HepG2 (cell line): ENCODE data around the gene CTAGE1. TPM values are rescaled to one million over a fixed set of nuclear protein-coding genes. Genes with fewer than 3 reads are reported as not detected.

Experiments used
- ATAC-seq: fragments of 200-7000 bp; cut with Tn5 transposase; 3 replicates; pipeline ENCODE4 v1.9.1; 2020; ENCODE audit warnings: mild to moderate bottlenecking, moderate library complexity
- BruUV-seq: library from RNA; stranded (reverse); fragments of 400-500 nt; replicated peaks from 2 replicates; lab custom pipeline; 2021; lab: Mats Ljungman, UMichigan
- CTCF ChIA-PET: fragments of 300-600 bp; formaldehyde crosslinking; extraction: SDS; loops from one replicate; lab custom pipeline; 2021; ENCODE audit warnings: low total read pairs, inconsistent platforms, low intra/inter-chr PET ratio; lab: Yijun Ruan, JAX
- POLR2A ChIA-PET: fragments of 350-600 bp; sonication (Branson Sonifier 250); formaldehyde crosslinking; loops from one replicate; lab custom pipeline; 2020; ENCODE audit warnings: antibody characterized with exemption, inconsistent platforms; lab: Yijun Ruan, JAX
- DNase-seq: peaks from one replicate; pipeline ENCODE4 v3.0.0-alpha.2; 2015; ENCODE audit warnings: low spot score
- FAIRE-seq: peaks from 3 replicates; lab custom pipeline; 2011; peaks lifted over from hg19 to GRCh38; lab: Jason Lieb, UNC
- H2AFZ ChIP-seq: one replicate; pipeline ENCODE4 v1.6.1; 2011; ENCODE audit warnings: low read length, inconsistent platforms
- H3K27ac ChIP-seq: fragments of 300-600 bp; 3 replicates; pipeline ENCODE4 v1.8.0; 2011; ENCODE audit warnings: mixed run types, mild to moderate bottlenecking, mixed read lengths, low read length, inconsistent platforms; ENCODE audit not compliant: insufficient read depth; ENCODE audit errors: extremely low read length
- H3K27me3 ChIP-seq, 2 experiments: fragments of 200-600 bp in 1 of 2; 2 replicates in 1 of 2; 3 replicates in 1 of 2; pipeline versions ENCODE4 v1.6.0 to v1.8.0; 2011; ENCODE audit warnings: low read length in 2 of 2, mild to moderate bottlenecking in 2 of 2, moderate library complexity in 2 of 2, inconsistent platforms in 1 of 2; ENCODE audit not compliant: insufficient read depth in 2 of 2, control insufficient read depth in 1 of 2
- H3K36me3 ChIP-seq, 2 experiments: fragments of 200-600 bp in 1 of 2; replicated peaks in 1 of 2; 2 replicates in 1 of 2; 3 replicates in 1 of 2; pipeline versions ENCODE4 v1.5.1 to v1.8.0; 2011; ENCODE audit warnings: low read length in 2 of 2, inconsistent platforms in 1 of 2; ENCODE audit not compliant: insufficient read depth in 2 of 2, control insufficient read depth in 1 of 2
- H3K4me1 ChIP-seq: 2 replicates; pipeline ENCODE4 v1.5.1; 2012; ENCODE audit warnings: low read length, inconsistent platforms; ENCODE audit not compliant: insufficient read depth
- H3K4me2 ChIP-seq: 2 replicates; pipeline ENCODE4 v1.6.0; 2011; ENCODE audit warnings: low read depth, low read length, inconsistent platforms
- H3K4me3 ChIP-seq, 3 experiments: fragments of 200-600 bp in 1 of 3; sonication (generic), shearing (Covaris generic) in 1 of 3; replicated peaks in 1 of 3; 2 replicates each; pipeline ENCODE4 v1.5.1; 2011 to 2016; ENCODE audit warnings: low read length in 3 of 3, inconsistent platforms in 2 of 3, low read depth in 2 of 3, mild to moderate bottlenecking in 2 of 3, control low read depth in 1 of 3, mixed read lengths in 1 of 3; ENCODE audit not compliant: insufficient read depth in 1 of 3
- H3K79me2 ChIP-seq: one replicate; pipeline ENCODE4 v1.6.1; 2011; ENCODE audit warnings: low read length, inconsistent platforms; ENCODE audit not compliant: insufficient read depth
- H3K9ac ChIP-seq: 2 replicates; pipeline ENCODE4 v1.6.0; 2011; ENCODE audit warnings: mild to moderate bottlenecking, low read depth, low read length, inconsistent platforms; ENCODE audit not compliant: insufficient read depth
- H3K9me3 ChIP-seq: 2 replicates; pipeline ENCODE4 v1.5.1; 2012; ENCODE audit warnings: mild to moderate bottlenecking, low read length
- H4K20me1 ChIP-seq: 2 replicates; pipeline ENCODE4 v1.6.0; 2011; ENCODE audit warnings: inconsistent platforms, mild to moderate bottlenecking, low read length, moderate library complexity; ENCODE audit not compliant: insufficient read depth
- ADNP ChIP-seq: sonication (generic); formaldehyde crosslinking; IDR thresholded peaks from 2 replicates; pipeline ENCODE4 v1.4.0; 2020; ENCODE audit warnings: missing genetic modification reagents
- ARID4A ChIP-seq: sonication (generic); formaldehyde crosslinking; IDR thresholded peaks from 2 replicates; pipeline ENCODE4 v1.5.0; 2020; ENCODE audit warnings: mild to moderate bottlenecking, missing genetic modification reagents, borderline replicate concordance
- CERS6 ChIP-seq: sonication (generic); formaldehyde crosslinking; IDR thresholded peaks from 2 replicates; pipeline ENCODE4 v1.5.0; 2020; ENCODE audit warnings: missing genetic modification reagents
- HNRNPLL ChIP-seq: fragments of 200-400 bp; formaldehyde crosslinking; IDR thresholded peaks from 2 replicates; pipeline ENCODE4 v1.6.1; 2017; ENCODE audit warnings: mild to moderate bottlenecking, low read depth, low read length; ENCODE audit not compliant: poor library complexity, severe bottlenecking
- NAIF1 ChIP-seq: sonication (generic); formaldehyde crosslinking; IDR thresholded peaks from 2 replicates; pipeline ENCODE4 v1.5.0; 2020; ENCODE audit warnings: mild to moderate bottlenecking, missing genetic modification reagents, borderline replicate concordance
- PITX1 ChIP-seq: sonication (generic); formaldehyde crosslinking; IDR thresholded peaks from 2 replicates; pipeline ENCODE4 v1.5.1; 2020; ENCODE audit warnings: mild to moderate bottlenecking, missing genetic modification reagents
- SKIL ChIP-seq: sonication (generic); formaldehyde crosslinking; IDR thresholded peaks from 2 replicates; pipeline ENCODE4 v1.8.0; 2022; ENCODE audit warnings: missing genetic modification reagents, mild to moderate bottlenecking, moderate library complexity, borderline replicate concordance
- ZIK1 ChIP-seq: sonication (generic); formaldehyde crosslinking; IDR thresholded peaks from 2 replicates; pipeline ENCODE4 v1.5.0; 2020; ENCODE audit warnings: mild to moderate bottlenecking, low read depth, missing genetic modification reagents, borderline replicate concordance
- ZNF567 ChIP-seq: sonication (generic); formaldehyde crosslinking; IDR thresholded peaks from 2 replicates; pipeline ENCODE4 v1.8.1; 2023; ENCODE audit warnings: mild to moderate bottlenecking, missing genetic modification reagents, borderline replicate concordance
- ZNF609 ChIP-seq: sonication (generic); formaldehyde crosslinking; IDR thresholded peaks from 2 replicates; pipeline ENCODE4 v1.4.0; 2020; ENCODE audit warnings: mild to moderate bottlenecking, missing genetic modification reagents, borderline replicate concordance
- ZSCAN22 ChIP-seq: sonication (generic); formaldehyde crosslinking; IDR thresholded peaks from 2 replicates; pipeline ENCODE4 v1.4.0; 2020; ENCODE audit warnings: mild to moderate bottlenecking, missing genetic modification reagents
- WGBS: methylation state at CpG from one replicate; pipeline ENCODE4 v1.1.6; 2017; ENCODE audit warnings: low lambda C conversion rate; 5-methylcytosine and 5-hydroxymethylcytosine counted together
- in situ Hi-C: cut with HindIII; loops from 2 replicates; pipeline ENCODE4 v1.10.0; 2017; ENCODE audit warnings: low pct_unique_long_range_greater_than_20kb; ENCODE audit not compliant: extremely low pct_ligation_motif_present
- intact Hi-C: fragments of 100-400 bp; cut with micrococcal nuclease; formaldehyde crosslinking; loops from one replicate; pipeline ENCODE4 v1.10.0; 2022; ENCODE audit not compliant: unreplicated experiment
- polyA plus RNA-seq, 8 experiments: library from polyadenylated mRNA; depleted of rRNA in 3 of 8; stranded (reverse) in 7 of 8; unstranded in 1 of 8; fragments of >200 nt; fragmentation: Illumina TruSeq in 4 of 8; extraction: Trizol in 4 of 8; gene quantifications; 2 replicates each; pipeline versions ENCODE4 v1.2.1 to v1.2.3, GENCODE V29; 2011 to 2016; ENCODE audit warnings: low read depth in 4 of 8, missing spikeins in 1 of 8, mixed read lengths in 1 of 8; ENCODE audit not compliant: insufficient read depth in 1 of 8
- total RNA-seq, 5 experiments: library from RNA; depleted of rRNA; stranded (reverse); fragments of >200 nt; fragmentation: Illumina TruSeq; extraction: Trizol; gene quantifications; 2 replicates each; pipeline ENCODE4 v1.2.3, GENCODE V29; 2016; ENCODE audit warnings: low read depth in 1 of 5

CTAGE1 gene
- total and polyA plus RNA-seq, 2 of the 13 experiments (the other 11 are each of a cell fraction or from before 2014, with no cell fraction given) = 0.02 TPM; not detected in 1

GRCh38 chr18:22394428-22394827 is 23.3 kb downstream of the CTAGE1 start:
- Histone ChIP-seq H3K9ac (no peak overlapping the region), H3K4me1 (no peaks in the 10 kb centered on the region), H3K4me2 (no peak overlapping the region), H3K79me2 (no peaks in the 10 kb centered on the region), H3K4me3 (no peak overlapping the region), H4K20me1 (no peaks in the 10 kb centered on the region), H3K27ac (no peak overlapping the region), H3K27me3 (no peaks in the 10 kb centered on the region), H3K9me3 (no peaks in the 10 kb centered on the region), H3K36me3 (no peaks in the 10 kb centered on the region), H2AFZ (no peak overlapping the region)
- FAIRE-seq = no peak
- WGBS = 27% methylated on average over 4 of the region's 5 CpGs
- ChIA-PET POLR2A (no interaction called here), CTCF (no interaction called here)
- no peak for TF ChIP-seq CERS6 (CRISPR knock-in tag)
- TF ChIP-seq NAIF1 (CRISPR knock-in tag) = no peak
- no peak for TF ChIP-seq ZIK1 (CRISPR knock-in tag)
- no peak for TF ChIP-seq HNRNPLL
- TF ChIP-seq ARID4A (CRISPR knock-in tag) = no peak
- no peak for TF ChIP-seq ZSCAN22 (CRISPR knock-in tag)
- no peak for TF ChIP-seq PITX1
- TF ChIP-seq SKIL (CRISPR knock-in tag) = no peak
- no peak for TF ChIP-seq ZNF609 (CRISPR knock-in tag)
- TF ChIP-seq ADNP (CRISPR knock-in tag) = no peak
- TF ChIP-seq ZNF567 (CRISPR knock-in tag) = no peak
- no TSS peak for BruUV-seq
- intact Hi-C loops (no loop called here), in situ Hi-C loops (no loop called here)
- ATAC-seq = no peak
- DNase-seq = no peak
